Measurements from ENCODE around the gene SLC17A1. TPM values are rescaled to one million over a fixed set of nuclear protein-coding genes. Genes with fewer than 3 reads are reported as not detected.

Gene SLC17A1
- total RNA-seq, 1 experiment from 2014 or later = not detected

GRCh38 chr6:25793970-25794369 lies 37.9 kb downstream of the SLC17A1 start:
- Histone ChIP-seq H3K27me3 (replicated peaks; ENCODE audit: control insufficient read depth, insufficient read depth, low read length) (no peaks in the 10 kb centered on the region), H3K4me3 (ENCODE audit: low read depth, low read length) (no peak overlapping the region), H3K4me1 (no peaks in the 10 kb centered on the region), H3K36me3 (ENCODE audit: control insufficient read depth, insufficient read depth, low read length) (no peaks in the 10 kb centered on the region), H3K9me3 (no peaks in the 10 kb centered on the region)
- Mint-ChIP-seq H3K36me3 (ENCODE audit: insufficient read depth, unreplicated experiment) (no peaks in the 10 kb centered on the region), H3K4me1 (ENCODE audit: low read depth, unreplicated experiment) (no peaks in the 10 kb centered on the region), H3K9me3 (ENCODE audit: unreplicated experiment) (no peaks in the 10 kb centered on the region), H3K27ac (ENCODE audit: unreplicated experiment) (no peak overlapping the region), H3K4me3 (ENCODE audit: unreplicated experiment) (no peak overlapping the region), H3K27me3 (ENCODE audit: insufficient read depth, unreplicated experiment) (peaks cover 14% of the 10 kb centered on the region)
- no peak for TF ChIP-seq CTCF (IDR thresholded peaks at IDR 0.05; ENCODE audit: insufficient read depth in 1 of 2, low read depth in 1 of 2, low read length in 1 of 2, severe bottlenecking in 1 of 2, unreplicated experiment in 1 of 2)
- POLR2A ChIA-PET = no interaction called here
- DNase-seq = no peak
- BruUV-seq (replicated peaks) = no TSS peak
- intact Hi-C loops (cut with micrococcal nuclease; ENCODE audit: unreplicated experiment) = no loop called here
- CTCF ChIA-PET = no interaction called here

GRCh38 chr6:25792016-25792415 lies 39.8 kb downstream of the SLC17A1 start:
- no peak for TF ChIP-seq CTCF (IDR thresholded peaks at IDR 0.05; ENCODE audit: insufficient read depth in 1 of 2, low read depth in 1 of 2, low read length in 1 of 2, severe bottlenecking in 1 of 2, unreplicated experiment in 1 of 2)
- Histone ChIP-seq H3K4me3 (ENCODE audit: low read depth, low read length) (no peak overlapping the region), H3K27me3 (replicated peaks; ENCODE audit: control insufficient read depth, insufficient read depth, low read length) (no peaks in the 10 kb centered on the region), H3K9me3 (no peaks in the 10 kb centered on the region), H3K4me1 (no peaks in the 10 kb centered on the region), H3K36me3 (ENCODE audit: control insufficient read depth, insufficient read depth, low read length) (no peaks in the 10 kb centered on the region)
- H3K4me1 Mint-ChIP-seq (ENCODE audit: low read depth, unreplicated experiment) = no peaks in the 10 kb centered on the region
- H3K36me3 Mint-ChIP-seq (ENCODE audit: insufficient read depth, unreplicated experiment) = no peaks in the 10 kb centered on the region
- no TSS peak for BruUV-seq (replicated peaks)
- POLR2A ChIA-PET = no interaction called here
- DNase-seq = no peak
- H3K4me3 Mint-ChIP-seq (ENCODE audit: unreplicated experiment) = no peak overlapping the region
- H3K27me3 Mint-ChIP-seq (ENCODE audit: insufficient read depth, unreplicated experiment) = peaks cover 10% of the 10 kb centered on the region
- CTCF ChIA-PET = no interaction called here
- intact Hi-C loops (cut with micrococcal nuclease; ENCODE audit: unreplicated experiment) = no loop called here
- no peak overlapping the region for H3K27ac Mint-ChIP-seq (ENCODE audit: unreplicated experiment)
- no peaks in the 10 kb centered on the region for H3K9me3 Mint-ChIP-seq (ENCODE audit: unreplicated experiment)

GRCh38 chr6:25789475-25789874 lies 42.4 kb downstream of the SLC17A1 start:
- H3K27ac Mint-ChIP-seq (ENCODE audit: unreplicated experiment) = no peak overlapping the region
- no peaks in the 10 kb centered on the region for H3K4me1 Mint-ChIP-seq (ENCODE audit: low read depth, unreplicated experiment)
- H3K36me3 ChIP-seq (ENCODE audit: control insufficient read depth, insufficient read depth, low read length) = no peaks in the 10 kb centered on the region
- no peak for DNase-seq
- CTCF ChIA-PET = interaction anchor here (0.8 to 1.1 kb wide), 2 partner anchors 71 to 101 kb away, joined by 3 to 5 read pairs; no protein-coding TSS in a partner anchor
- H3K4me3 ChIP-seq (ENCODE audit: low read depth, low read length) = no peak overlapping the region
- no peaks in the 10 kb centered on the region for H3K36me3 Mint-ChIP-seq (ENCODE audit: insufficient read depth, unreplicated experiment)
- POLR2A ChIA-PET = no interaction called here
- H3K9me3 ChIP-seq = no peaks in the 10 kb centered on the region
- peaks cover 3% of the 10 kb centered on the region for H3K27me3 Mint-ChIP-seq (ENCODE audit: insufficient read depth, unreplicated experiment)
- H3K4me1 ChIP-seq = no peaks in the 10 kb centered on the region
- H3K27me3 ChIP-seq (replicated peaks; ENCODE audit: control insufficient read depth, insufficient read depth, low read length) = no peaks in the 10 kb centered on the region
- H3K4me3 Mint-ChIP-seq (ENCODE audit: unreplicated experiment) = no peak overlapping the region
- H3K9me3 Mint-ChIP-seq (ENCODE audit: unreplicated experiment) = no peaks in the 10 kb centered on the region
- no peak for TF ChIP-seq CTCF (IDR thresholded peaks at IDR 0.05; ENCODE audit: insufficient read depth in 1 of 2, low read depth in 1 of 2, low read length in 1 of 2, severe bottlenecking in 1 of 2, unreplicated experiment in 1 of 2)
- intact Hi-C loops (cut with micrococcal nuclease; ENCODE audit: unreplicated experiment) = loop anchor here (2.0 kb wide), 1 partner anchor 203 kb away; no protein-coding TSS in a partner anchor
- no TSS peak for BruUV-seq (replicated peaks)
